Measurements from ENCODE around the gene TMEM115. TPM values are rescaled to one million over a fixed set of nuclear protein-coding genes. Genes with fewer than 3 reads are reported as not detected.
A peak's percentile ranks its signal among the peaks of the same experiment; 100 is the strongest.

TMEM115 gene
- total and polyA plus RNA-seq, 2 of the 13 experiments (the other 11 are each of a cell fraction or from before 2014, with no cell fraction given) = 22.1 to 30.7 TPM

GRCh38 chr3:50321336-50322114 lies 37.8 kb downstream of the TMEM115 start (continued):
- 0 out of 2 replicates have a peak, but pooled peaks have one; percentile 15 for TF ChIP-seq ETV6 (CRISPR knock-in tag; conservative IDR thresholded peaks at IDR 0.05)
- no peak for TF ChIP-seq TOPORS (CRISPR knock-in tag; IDR thresholded peaks at IDR 0.05)
- no peak for TF ChIP-seq NR1H2 (CRISPR knock-in tag; IDR thresholded peaks at IDR 0.05; ENCODE audit: borderline replicate concordance, low read depth)
- TF ChIP-seq JUND (CRISPR knock-in tag; IDR thresholded peaks at IDR 0.05) = no peak
- TF ChIP-seq, protein P1, sequence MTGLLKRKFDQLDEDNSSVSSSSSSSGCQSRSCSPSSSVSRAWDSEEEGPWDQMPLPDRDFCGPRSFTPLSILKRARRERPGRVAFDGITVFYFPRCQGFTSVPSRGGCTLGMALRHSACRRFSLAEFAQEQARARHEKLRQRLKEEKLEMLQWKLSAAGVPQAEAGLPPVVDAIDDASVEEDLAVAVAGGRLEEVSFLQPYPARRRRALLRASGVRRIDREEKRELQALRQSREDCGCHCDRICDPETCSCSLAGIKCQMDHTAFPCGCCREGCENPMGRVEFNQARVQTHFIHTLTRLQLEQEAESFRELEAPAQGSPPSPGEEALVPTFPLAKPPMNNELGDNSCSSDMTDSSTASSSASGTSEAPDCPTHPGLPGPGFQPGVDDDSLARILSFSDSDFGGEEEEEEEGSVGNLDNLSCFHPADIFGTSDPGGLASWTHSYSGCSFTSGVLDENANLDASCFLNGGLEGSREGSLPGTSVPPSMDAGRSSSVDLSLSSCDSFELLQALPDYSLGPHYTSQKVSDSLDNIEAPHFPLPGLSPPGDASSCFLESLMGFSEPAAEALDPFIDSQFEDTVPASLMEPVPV (CRISPR knock-in tag; IDR thresholded peaks at IDR 0.05) = 0 out of 2 replicates have a peak, but pooled peaks have one; percentile 9
- no peak; the same call in 1 of the 2 replicates for TF ChIP-seq ZNF546 (CRISPR knock-in tag; conservative IDR thresholded peaks at IDR 0.05)
- TF ChIP-seq, protein P2, sequence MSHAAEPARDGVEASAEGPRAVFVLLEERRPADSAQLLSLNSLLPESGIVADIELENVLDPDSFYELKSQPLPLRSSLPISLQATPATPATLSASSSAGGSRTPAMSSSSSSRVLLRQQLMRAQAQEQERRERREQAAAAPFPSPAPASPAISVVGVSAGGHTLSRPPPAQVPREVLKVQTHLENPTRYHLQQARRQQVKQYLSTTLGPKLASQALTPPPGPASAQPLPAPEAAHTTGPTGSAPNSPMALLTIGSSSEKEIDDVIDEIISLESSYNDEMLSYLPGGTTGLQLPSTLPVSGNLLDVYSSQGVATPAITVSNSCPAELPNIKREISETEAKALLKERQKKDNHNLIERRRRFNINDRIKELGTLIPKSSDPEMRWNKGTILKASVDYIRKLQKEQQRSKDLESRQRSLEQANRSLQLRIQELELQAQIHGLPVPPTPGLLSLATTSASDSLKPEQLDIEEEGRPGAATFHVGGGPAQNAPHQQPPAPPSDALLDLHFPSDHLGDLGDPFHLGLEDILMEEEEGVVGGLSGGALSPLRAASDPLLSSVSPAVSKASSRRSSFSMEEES (CRISPR knock-in tag; IDR thresholded peaks at IDR 0.05) = no peak
- no peak for TF ChIP-seq MLXIP (CRISPR knock-in tag; IDR thresholded peaks at IDR 0.05; ENCODE audit: borderline replicate concordance)
- no peak for TF ChIP-seq SNRNP70 (IDR thresholded peaks at IDR 0.05; ENCODE audit: low read depth, low read length)
- peak; percentile 71; the same call in 1 of the 2 replicates for TF ChIP-seq KDM6A (CRISPR knock-in tag; IDR thresholded peaks at IDR 0.05; ENCODE audit: low read depth)
- TF ChIP-seq SSRP1 (CRISPR knock-in tag; IDR thresholded peaks at IDR 0.05) = 0 out of 2 replicates have a peak, but pooled peaks have one; percentile 32
- TF ChIP-seq JDP2 (CRISPR knock-in tag; IDR thresholded peaks at IDR 0.05; ENCODE audit: borderline replicate concordance) = no peak
- no peak for TF ChIP-seq ZNF607 (CRISPR knock-in tag; IDR thresholded peaks at IDR 0.05; ENCODE audit: borderline replicate concordance)
- TF ChIP-seq SCMH1 (CRISPR knock-in tag; IDR thresholded peaks at IDR 0.05; ENCODE audit: borderline replicate concordance) = no peak
- TF ChIP-seq SETDB1 (CRISPR knock-in tag; IDR thresholded peaks at IDR 0.05; ENCODE audit: borderline replicate concordance) = no peak
- TF ChIP-seq CHD4 (IDR thresholded peaks at IDR 0.05; ENCODE audit: borderline replicate concordance, low read length) = no peak; the same call in 1 of the 2 replicates
- peak; percentile 44 for TF ChIP-seq ZNF350 (CRISPR knock-in tag; IDR thresholded peaks at IDR 0.05; ENCODE audit: borderline replicate concordance, low read depth)
- TF ChIP-seq KLF12 (CRISPR knock-in tag; IDR thresholded peaks at IDR 0.05; ENCODE audit: borderline replicate concordance) = no peak
- no peak for TF ChIP-seq SIN3B (IDR thresholded peaks at IDR 0.05; ENCODE audit: low read length)
- TF ChIP-seq ZNF512 (CRISPR knock-in tag; IDR thresholded peaks at IDR 0.05) = no peak
- TF ChIP-seq ZNF260 (CRISPR knock-in tag; IDR thresholded peaks at IDR 0.05; ENCODE audit: borderline replicate concordance, low read depth) = no peak

Measured in HepG2 (cell line).